HG03432 (cell line): ENCODE results near the gene FMN2.

ENCODE experiments used
- ATAC-seq: cut with Tn5 transposase; IDR thresholded peaks from one replicate; pipeline ENCODE4 v1.9.1; 2021; ENCODE audit warnings: mild to moderate bottlenecking, moderate library complexity; ENCODE audit not compliant: unreplicated experiment

Gene FMN2

DNA sequence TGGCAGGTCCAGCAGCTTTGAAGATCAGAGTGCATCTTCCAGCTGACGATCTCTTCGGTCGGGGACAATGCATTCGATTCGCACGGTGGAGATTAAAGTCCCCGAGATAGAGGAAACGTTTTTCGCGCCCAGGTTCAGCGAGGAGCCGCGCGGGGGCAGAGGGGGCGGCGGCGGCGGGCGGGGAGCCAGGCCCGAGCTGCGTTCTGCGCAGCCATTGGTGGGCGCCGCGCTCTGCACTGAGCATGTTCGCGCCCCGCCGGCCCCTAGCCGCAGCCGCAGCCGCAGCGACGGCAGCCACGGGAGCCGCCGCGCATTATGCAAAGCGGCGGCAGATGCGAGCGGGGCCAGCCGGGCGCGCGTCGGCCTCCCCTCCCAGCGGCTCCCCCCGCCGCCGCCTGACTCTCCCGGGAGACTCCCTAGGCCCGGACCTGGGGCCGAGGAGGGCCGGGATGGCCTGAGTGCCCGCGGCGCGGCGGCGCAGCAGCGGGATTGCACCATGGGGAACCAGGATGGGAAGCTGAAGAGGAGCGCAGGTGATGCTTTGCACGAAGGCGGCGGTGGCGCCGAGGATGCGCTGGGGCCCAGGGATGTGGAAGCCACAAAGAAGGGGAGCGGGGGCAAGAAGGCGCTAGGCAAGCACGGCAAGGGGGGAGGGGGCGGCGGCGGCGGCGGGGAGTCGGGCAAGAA is at the start of gene FMN2:
TSS of gene FMN2 (plus strand) at position 270 of the 687 bp plus-strand sequence. CDS start at position 497, 227 bp downstream.
- peak; percentile 53 for ATAC-seq

DNA sequence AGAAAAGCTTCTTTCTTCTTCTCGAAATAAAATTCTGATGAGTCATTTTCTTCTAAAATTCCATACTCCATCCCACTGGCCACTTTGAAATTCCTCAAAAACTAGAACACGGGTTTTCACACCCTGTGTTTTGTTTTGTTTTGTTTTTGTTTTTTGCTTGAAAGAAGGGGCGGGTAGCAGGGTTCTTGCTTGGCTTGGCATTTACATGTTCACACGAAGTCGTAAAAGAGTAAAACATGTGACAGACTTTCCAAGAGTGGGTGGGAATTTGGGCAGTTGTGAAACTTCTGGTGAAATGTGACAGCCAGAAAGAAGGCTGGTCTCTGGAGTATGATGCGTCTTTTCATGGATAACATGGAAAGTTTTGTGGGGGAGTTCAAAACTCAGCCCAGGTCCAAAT is 47.1 kb upstream of the FMN2 start:
- no peak for ATAC-seq

DNA sequence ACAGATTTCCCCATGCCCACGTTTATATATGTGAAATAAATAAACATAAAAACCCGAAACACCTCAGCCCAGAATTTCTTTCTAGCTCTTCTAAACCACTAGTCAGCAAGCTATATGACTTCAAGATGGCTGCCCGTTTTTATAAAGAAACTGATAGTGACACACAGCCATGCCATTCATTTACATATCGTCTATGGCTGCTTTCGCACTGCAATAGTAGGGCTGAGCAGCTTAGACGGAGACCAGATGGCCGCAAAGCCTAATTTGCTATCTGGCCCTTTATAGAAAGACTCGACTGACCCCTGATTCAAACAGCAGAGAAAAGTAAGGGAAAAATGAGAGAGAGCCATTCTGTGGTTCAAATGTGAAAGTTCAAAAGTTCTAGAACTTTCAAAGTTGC is 45.7 kb upstream of the FMN2 start:
- ATAC-seq = no peak

DNA sequence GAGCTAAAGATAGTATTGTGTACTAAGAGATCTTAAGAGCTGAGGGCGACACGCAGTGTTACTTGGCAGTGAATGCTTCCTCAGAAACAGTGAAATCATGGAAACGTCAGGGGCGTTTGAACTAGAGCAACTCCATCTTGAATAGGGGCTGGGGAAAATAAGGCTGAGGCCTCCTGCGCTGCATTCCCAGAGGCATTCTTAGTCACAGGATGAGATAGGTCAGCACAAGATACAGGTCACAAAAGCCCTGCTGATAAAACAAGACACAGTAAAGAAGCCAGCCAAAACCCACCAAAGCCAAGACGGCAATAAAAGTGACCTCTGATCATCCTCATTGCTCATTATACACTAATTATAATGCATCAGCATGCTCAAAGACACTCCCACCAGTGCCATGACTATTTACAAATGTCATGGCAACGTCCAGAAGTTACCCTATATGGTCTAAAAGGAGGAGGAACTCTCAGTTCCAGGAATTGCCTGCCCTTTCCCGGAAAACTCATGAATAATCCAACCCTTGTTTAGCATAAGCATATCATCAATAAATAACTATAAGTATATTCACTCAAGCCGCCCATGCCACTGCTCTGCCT is 37.5 kb upstream of the FMN2 start:
- ATAC-seq = no peak

DNA sequence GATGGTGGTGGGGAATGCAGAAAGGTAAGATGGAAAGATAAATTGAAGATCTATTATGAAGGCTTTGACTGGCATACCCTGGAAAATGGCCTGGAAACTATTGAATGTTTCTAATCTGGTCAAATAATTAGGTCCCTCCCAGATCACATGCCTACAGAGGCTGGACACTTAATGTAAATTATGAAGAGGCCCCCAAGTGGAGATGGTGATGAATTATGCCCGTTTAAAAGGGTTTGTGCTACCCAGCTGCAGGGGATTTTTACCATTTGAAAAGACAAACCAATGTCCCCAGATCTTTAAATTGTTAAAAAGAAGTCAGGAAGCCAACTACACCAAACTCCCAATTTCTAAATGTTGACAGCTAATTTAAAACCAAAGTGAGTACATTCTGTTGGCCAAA is 35.7 kb upstream of the FMN2 start:
- no peak for ATAC-seq

DNA sequence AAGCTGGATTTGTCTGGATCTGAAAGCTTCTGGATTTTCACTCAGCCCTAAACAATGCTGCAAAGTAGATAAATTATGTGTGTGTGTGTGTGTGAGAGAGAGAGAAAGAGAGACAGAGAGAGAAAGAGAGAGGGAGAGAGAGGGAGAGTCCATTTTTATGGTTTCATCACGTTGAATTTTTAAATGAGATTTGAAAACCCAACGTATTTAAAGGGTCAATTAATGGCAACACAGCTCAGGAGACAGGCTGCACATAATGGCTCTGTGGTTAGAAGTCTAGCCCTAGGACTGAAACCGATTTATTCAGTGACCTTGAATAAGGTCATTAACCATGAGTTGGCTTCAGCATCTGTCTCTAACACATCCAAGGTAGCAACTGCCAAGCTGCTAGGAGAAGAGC is 35.3 kb upstream of the FMN2 start:
- ATAC-seq = no peak

DNA sequence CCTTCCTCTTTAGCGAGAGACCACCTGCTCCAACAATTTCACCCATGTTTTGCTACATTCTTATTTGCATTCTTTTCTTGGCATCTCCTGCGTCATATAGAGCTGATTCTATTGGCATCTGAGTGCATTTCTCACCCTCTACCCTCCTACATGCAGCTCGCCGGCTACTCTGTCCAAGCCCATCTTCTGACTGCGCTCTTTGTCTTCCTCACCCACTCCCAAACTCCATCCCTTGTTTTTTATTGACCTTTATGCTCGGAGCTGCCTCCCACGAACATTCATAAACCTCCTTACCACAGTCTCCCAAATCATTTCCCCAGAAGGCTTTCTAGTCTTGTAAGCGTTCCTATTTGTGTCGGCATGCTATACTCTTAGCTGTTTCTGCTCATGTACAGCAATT is 33.6 kb upstream of the FMN2 start:
- no peak for ATAC-seq

DNA sequence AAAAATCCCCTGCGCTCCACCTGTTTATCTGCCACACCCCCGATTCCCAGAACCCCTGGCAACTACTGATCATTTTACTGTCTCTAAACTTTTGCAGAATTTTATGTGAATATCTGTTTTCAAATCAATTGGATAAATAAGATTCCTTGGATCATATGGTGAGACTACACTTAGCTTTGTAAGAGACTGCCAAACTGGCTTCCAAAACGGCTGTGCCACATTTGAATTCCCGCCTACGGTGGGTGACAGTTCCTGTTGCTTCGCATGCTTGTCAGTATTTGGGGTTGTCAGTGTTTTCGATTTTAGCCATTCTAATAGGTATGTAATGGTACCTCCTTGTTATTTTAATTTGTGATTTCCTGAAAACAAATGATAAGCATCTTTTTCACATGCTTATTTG is 22.7 kb upstream of the FMN2 start:
- ATAC-seq = no peak

DNA sequence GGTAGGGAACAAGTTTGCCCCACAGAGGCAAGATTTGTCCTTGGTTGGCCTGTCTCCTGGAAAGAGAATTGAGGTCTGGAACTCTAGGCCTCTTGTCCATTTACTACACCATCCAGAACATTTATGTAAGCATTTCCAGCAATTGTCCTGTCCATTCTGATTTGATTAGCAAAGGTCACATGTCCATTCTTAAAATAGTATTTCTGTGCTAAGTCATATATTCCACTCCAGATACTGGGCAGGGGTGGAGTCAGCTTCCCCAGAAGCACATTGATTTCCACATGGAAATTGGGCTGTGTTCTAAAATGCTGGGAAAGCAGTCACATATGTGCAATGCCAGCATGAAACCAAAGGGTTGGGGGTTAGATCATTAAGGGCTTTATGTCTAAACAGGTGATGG is 21.5 kb upstream of the FMN2 start:
- ATAC-seq = no peak

DNA sequence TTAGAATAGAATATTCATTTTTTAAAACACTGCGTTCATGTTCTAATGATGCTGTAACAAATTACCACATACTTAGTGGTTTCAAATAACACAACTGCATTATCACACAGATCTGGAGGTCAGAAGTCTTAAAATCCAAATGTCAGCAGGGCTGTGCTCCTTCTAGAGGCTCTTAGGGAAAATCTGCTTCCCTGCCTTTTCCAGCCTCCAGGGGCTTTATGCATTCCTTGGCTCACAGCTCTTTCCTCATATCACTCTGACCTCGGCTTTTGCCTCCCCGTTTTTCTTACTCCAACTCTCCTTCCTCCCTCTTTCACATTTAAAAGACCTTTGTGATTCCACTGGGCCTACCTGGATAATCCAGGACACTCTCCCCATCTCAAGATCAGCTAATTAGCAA is 18.6 kb upstream of the FMN2 start:
- no peak for ATAC-seq

DNA sequence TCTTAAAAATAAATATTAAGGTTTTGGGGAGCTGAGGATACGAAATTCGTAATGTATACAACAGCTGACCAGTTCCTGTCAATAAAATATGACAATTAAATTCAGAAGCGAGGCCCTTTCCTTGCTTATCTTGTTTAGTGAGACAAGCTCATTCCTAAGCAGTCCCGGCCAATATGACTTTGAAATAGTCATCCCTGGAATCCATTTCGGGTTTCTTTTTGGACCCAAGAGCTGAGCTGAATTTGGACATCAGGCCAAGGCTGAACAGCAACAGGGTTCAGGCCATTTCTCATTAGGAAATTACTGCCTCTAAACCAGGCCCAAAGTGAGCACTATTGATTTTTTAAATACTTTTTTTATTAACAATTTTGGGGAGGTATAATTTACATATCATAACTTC is 17.3 kb upstream of the FMN2 start:
- no peak for ATAC-seq

DNA sequence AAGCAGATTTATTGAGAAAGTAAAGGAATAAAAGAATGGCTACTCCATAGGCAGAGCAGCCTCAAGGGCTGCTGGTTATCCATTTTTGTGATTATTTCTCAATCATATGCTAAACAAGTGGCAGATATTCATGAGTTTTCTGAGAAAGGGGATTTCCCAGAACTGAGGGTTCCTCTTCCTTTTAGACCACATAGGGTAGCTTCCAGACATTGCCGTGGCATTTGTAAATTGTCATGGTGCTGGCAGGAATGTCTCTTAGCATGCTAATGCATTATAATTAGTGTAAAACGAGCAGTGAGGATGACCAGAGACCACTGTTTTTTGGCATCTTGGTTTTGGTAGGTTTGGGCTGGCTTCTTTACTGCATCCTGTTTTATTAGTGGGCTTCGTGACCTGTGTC is 16.8 kb upstream of the FMN2 start:
- no peak for ATAC-seq

DNA sequence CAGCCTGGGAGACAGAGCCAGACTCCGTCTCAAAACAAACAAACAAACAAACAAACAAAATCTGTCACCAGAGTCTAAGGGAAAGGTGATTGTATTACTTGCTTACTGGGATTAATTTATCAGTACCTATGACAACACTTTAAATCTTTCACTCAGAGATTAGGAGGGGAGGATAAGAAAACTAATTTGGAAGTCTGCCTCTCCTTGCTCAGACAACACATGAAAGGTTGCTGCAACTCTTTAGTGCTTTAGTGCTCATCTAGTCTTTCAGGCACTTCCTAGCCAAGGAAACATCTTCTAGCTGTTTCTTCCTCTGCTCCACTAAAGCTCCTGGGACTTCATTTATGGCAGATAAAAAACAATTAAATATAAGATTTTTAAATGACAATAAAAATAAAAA is 7.3 kb upstream of the FMN2 start:
- no peak for ATAC-seq

DNA sequence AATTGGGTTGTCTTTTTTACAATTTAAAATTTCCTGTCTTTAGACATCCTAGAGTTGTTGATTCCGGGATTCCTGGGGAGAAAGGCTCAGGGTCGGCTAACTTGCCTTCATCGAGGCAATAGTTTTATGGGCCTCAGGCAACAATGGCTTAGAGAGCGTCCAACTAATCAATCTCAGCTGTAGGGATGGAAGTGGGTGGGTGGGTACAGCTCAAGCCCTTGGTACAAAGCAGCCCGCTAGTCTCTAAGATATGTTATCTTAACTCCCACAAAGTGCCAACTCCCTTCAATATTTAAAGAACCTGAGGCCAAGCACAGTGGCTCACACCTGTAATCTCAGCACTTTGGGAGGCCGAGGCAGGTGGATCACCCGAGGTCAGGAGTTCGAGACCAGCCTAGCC is 6.9 kb upstream of the FMN2 start:
- no peak for ATAC-seq

DNA sequence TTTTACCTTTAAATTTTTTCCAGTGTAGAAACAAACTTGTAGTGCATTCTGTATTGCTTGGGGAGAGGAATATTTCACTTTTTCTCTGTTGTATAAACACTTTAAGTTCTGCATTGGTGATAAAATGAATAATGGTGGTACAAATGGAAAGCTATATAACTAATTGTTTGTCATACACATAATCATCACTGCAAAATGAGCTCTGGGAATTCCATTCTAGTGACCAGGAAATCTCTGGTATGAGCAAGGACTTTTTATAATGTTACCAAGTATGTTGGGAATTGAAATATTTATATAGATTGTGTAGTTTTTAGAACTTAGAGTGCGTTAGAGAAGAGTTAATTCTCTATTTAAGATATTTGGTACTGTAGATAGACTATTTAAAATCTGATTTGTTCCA is 5.0 kb upstream of the FMN2 start:
- no peak for ATAC-seq

DNA sequence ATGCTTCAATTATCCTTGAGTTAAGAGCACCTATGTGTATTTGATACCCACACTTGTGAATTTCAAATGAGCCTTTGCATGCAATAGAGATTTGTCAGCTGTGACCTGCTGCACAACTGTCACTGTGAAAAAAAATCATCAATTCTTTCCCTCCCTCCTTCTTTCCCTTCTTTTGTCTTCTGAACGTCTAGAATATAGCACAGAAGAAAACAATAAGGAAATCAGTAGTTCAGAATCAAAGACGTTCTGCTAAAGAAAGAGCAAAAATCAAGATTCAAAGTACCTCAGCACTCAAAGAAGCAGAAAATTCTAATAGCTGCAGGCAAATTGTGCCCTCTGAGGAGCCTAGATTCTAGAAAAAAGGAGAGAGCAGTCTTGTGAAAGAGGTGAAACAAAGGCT is 1.7 kb upstream of the FMN2 start:
- ATAC-seq = no peak

DNA sequence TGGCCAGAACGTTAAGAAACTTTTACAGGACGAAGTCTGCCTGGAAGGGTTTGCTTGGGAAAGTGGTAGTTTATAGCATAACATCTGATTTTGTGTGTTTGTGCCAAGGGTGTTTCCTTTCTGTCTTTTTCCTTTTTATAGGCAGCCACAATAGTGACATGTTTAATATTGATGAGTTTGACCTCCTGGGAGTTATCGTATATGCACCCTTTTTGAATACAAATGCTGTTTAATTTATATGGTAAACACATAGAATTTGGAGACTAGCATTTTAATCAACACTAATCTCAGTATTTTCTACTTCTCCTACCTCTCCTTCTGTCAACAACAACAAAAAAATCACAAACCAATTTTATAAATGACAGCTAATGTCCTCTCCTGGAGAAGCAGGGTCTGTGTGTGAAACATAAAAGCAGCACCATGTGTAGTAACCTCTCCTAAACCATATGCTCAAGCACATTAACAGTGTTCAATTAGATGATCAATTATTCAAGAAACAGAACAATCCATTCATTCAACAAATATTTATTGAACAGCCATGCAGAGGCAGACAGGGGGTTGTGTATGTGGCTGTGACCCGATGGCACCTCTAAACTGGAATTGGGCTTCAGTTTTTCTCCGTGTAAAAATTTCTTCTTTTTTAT is 604 bp upstream of the FMN2 start:
- ATAC-seq = no peak

DNA sequence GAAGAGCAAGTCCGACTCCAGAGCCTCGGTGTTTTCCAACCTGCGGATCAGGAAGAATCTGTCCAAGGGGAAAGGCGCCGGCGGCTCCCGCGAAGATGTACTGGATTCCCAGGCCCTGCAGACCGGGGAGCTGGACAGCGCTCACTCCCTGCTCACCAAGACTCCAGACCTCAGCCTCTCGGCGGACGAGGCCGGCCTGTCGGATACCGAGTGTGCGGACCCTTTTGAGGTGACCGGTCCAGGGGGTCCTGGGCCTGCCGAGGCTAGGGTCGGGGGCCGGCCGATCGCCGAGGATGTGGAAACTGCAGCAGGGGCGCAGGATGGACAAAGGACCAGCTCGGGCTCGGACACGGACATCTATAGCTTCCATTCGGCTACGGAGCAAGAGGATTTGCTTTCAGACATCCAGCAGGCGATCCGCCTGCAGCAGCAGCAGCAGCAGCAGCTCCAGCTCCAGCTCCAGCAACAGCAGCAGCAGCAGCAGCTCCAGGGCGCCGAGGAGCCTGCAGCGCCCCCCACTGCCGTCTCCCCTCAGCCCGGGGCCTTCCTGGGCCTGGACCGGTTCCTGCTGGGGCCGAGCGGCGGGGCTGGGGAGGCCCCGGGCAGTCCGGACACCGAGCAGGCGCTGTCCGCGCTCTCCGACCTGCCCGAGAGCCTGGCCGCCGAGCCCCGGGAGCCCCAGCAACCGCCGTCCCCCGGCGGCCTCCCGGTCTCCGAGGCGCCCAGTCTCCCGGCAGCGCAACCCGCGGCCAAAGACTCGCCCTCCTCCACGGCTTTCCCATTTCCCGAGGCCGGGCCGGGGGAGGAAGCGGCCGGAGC is 827 bp downstream of the FMN2 start:
- no peak for ATAC-seq

DNA sequence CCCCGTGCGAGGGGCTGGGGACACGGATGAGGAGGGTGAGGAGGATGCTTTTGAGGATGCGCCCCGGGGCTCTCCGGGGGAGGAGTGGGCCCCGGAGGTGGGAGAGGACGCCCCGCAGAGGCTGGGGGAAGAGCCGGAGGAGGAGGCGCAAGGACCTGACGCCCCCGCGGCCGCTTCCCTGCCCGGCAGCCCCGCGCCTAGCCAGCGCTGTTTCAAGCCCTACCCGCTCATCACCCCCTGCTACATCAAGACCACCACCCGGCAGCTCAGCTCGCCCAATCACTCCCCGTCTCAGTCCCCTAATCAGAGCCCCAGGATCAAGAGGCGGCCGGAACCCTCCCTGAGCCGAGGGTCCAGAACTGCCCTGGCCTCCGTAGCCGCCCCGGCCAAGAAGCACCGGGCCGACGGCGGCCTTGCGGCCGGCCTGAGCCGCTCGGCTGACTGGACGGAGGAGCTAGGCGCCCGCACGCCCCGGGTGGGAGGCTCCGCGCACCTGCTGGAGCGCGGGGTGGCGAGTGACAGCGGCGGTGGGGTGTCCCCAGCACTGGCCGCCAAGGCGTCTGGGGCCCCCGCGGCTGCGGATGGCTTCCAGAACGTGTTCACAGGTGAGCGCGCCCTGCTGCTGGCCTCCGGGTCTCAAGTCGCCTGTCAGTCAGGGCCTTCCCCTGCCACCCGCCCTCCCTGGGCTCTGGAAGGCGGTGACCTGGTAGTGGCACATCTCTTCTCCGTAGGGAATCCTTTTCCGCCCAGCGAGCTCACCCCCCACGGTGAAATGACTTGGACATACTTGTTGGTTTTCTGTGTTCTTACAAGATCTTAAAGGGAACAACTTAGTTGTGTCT is 1.7 kb downstream of the FMN2 start:
- ATAC-seq = no peak

DNA sequence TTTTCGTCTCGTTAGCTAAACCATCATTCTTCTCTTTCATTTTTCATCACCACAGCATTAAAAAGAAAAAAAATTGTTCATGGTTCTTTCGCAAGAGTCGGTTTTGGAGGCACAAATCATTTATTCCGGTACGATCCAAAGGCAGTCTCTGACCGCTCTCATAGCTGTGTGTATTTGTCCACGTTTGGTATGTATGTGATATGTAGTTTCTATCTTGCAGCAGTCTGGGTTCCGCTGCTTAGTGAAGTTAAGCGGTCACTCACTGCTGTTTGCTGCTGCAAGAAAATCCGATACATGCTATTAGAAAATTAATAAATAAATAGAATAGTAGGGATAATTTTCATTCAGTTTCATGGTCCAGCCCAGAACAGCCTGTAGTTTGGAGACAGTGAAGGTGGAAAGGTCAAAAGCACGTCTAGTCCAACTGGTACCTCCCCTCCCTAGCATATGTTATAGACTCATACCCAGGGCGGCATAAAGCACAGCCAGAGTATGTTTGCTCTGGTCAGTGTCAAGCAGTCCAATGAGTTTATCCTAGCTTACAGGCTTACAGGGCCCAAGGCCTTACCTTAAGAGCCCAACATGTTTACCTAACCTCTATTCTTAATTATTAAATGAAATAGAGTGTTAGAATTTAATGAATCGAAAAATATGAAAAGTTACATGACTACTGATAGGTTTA is 2.5 kb downstream of the FMN2 start:
- no peak for ATAC-seq
